ENCODE measurements around the gene MGAT4A.

Gene MGAT4A

GRCh38 chr2:98731041-98731893 is at the start of gene MGAT4A:
MGAT4A (minus strand) TSS chr2:98731132; CDS start chr2:98726332, 4,800 bp downstream.
- peak; percentile 74 for DNase-seq (ENCODE audit: low spot score)

- DNase-seq (ENCODE audit: low spot score) = no peak
Measured at GRCh38 chr2:98778741-98779483, 48.0 kb upstream of the MGAT4A start.

GRCh38 chr2:98778151-98778550 is 47.2 kb upstream of the MGAT4A start:
- DNase-seq (ENCODE audit: low spot score) = no peak

- no peak for DNase-seq (ENCODE audit: low spot score)
Measured at GRCh38 chr2:98777710-98778109, 46.8 kb upstream of the MGAT4A start.

GRCh38 chr2:98777076-98777475 is 46.1 kb upstream of the MGAT4A start:
- no peak for DNase-seq (ENCODE audit: low spot score)

- no peak for DNase-seq (ENCODE audit: low spot score)
Measured at GRCh38 chr2:98776136-98776535, 45.2 kb upstream of the MGAT4A start.

GRCh38 chr2:98775146-98775986 is 44.4 kb upstream of the MGAT4A start:
- no peak for DNase-seq (ENCODE audit: low spot score)

- no peak for DNase-seq (ENCODE audit: low spot score)
Measured at GRCh38 chr2:98773907-98774306, 43.0 kb upstream of the MGAT4A start.

GRCh38 chr2:98773169-98773568 is 42.2 kb upstream of the MGAT4A start:
- DNase-seq (ENCODE audit: low spot score) = no peak

GRCh38 chr2:98772536-98772935 is 41.6 kb upstream of the MGAT4A start:
- no peak for DNase-seq (ENCODE audit: low spot score)

- DNase-seq (ENCODE audit: low spot score) = no peak
Measured at GRCh38 chr2:98771721-98772524, 41.0 kb upstream of the MGAT4A start.

GRCh38 chr2:98771264-98771663 is 40.3 kb upstream of the MGAT4A start:
- no peak for DNase-seq (ENCODE audit: low spot score)

- no peak for DNase-seq (ENCODE audit: low spot score)
Measured at GRCh38 chr2:98769784-98770183, 38.9 kb upstream of the MGAT4A start.

- no peak for DNase-seq (ENCODE audit: low spot score)
Measured at GRCh38 chr2:98769114-98769476, 38.2 kb upstream of the MGAT4A start.

GRCh38 chr2:98768384-98769113 is 37.6 kb upstream of the MGAT4A start:
- no peak for DNase-seq (ENCODE audit: low spot score)

GRCh38 chr2:98764499-98764898 is 33.6 kb upstream of the MGAT4A start:
- no peak for DNase-seq (ENCODE audit: low spot score)

GRCh38 chr2:98763209-98763951 is 32.4 kb upstream of the MGAT4A start:
- no peak for DNase-seq (ENCODE audit: low spot score)

GRCh38 chr2:98761909-98762308 is 31.0 kb upstream of the MGAT4A start:
- DNase-seq (ENCODE audit: low spot score) = no peak

- no peak for DNase-seq (ENCODE audit: low spot score)
Measured at GRCh38 chr2:98761267-98761781, 30.4 kb upstream of the MGAT4A start.

Data from AG08395 (cell line).